T1000 (cell line): Measurements from ENCODE around the gene BEND6.
"Not testable (repeated sequence)": the region's sequence is repeated elsewhere in the genome, so short reads cannot be mapped to it uniquely, and the experiment has no call there.

ENCODE experiments used
- DNase-seq: peaks from one replicate; lab custom pipeline; 2025; ENCODE audit warnings: mixed read lengths; lab: John Stamatoyannopoulos, UW

Gene BEND6

GRCh38 chr6:57033228-57033627 is 78.3 kb downstream of the BEND6 start:
- no peak for DNase-seq

GRCh38 chr6:57035549-57035948 is 80.6 kb downstream of the BEND6 start:
- no peak for DNase-seq

- DNase-seq: no peak
Observed at GRCh38 chr6:57038906-57039305, 84.0 kb downstream of the BEND6 start.

GRCh38 chr6:57040011-57040410 is 85.1 kb downstream of the BEND6 start:
- DNase-seq: no peak

- DNase-seq: not testable (repeated sequence)
Observed at GRCh38 chr6:57044061-57044460, 89.2 kb downstream of the BEND6 start.

GRCh38 chr6:57044568-57044967 is 89.7 kb downstream of the BEND6 start:
- no peak for DNase-seq

GRCh38 chr6:57046332-57047256 is 91.7 kb downstream of the BEND6 start, which contains the start of gene KIAA1586:
Gene KIAA1586 (plus strand): TSS chr6:57046693. CDS start chr6:57046756, 63 bp downstream.
- DNase-seq: peak; percentile 83

GRCh38 chr6:57047257-57047585 is 92.3 kb downstream of the BEND6 start:
- DNase-seq: not testable (repeated sequence)

- DNase-seq: not testable (repeated sequence)
Observed at GRCh38 chr6:57047859-57048258, 93.0 kb downstream of the BEND6 start.

GRCh38 chr6:57048577-57048976 is 93.7 kb downstream of the BEND6 start:
- no peak for DNase-seq

- DNase-seq: no peak
Observed at GRCh38 chr6:57063847-57064246, 108.9 kb downstream of the BEND6 start.

GRCh38 chr6:57064809-57065208 is 109.9 kb downstream of the BEND6 start:
- DNase-seq: no peak

- DNase-seq: no peak
Observed at GRCh38 chr6:57068061-57068460, 113.2 kb downstream of the BEND6 start.

- no peak for DNase-seq
Observed at GRCh38 chr6:57069228-57069627, 114.3 kb downstream of the BEND6 start.

- DNase-seq: no peak
Observed at GRCh38 chr6:57069920-57070331, 115.0 kb downstream of the BEND6 start.

GRCh38 chr6:57072108-57072507 is 117.2 kb downstream of the BEND6 start:
- DNase-seq: no peak

GRCh38 chr6:57074383-57074782 is 119.5 kb downstream of the BEND6 start:
- DNase-seq: no peak

- no peak for DNase-seq
Observed at GRCh38 chr6:57075092-57075491, 120.2 kb downstream of the BEND6 start.
